Stimulated activated CD4-positive, alpha-beta T cell treated with anti-CD3 and anti-CD28 coated beads, Interleukin-12 subunit alpha, Interleukin-12 subunit beta, amount 100 ng/mL, for 4 hours (primary cell): ENCODE data around the gene LSM3.
A peak's percentile ranks its signal among the peaks of the same experiment; 100 is the strongest.

ENCODE experiments used
- DNase-seq: peaks from one replicate; pipeline ENCODE4 v3.0.0-alpha.2; 2020

The LSM3 gene

GRCh38 chr3:14143271-14144225 is 35.1 kb upstream of the LSM3 start:
- DNase-seq = no peak

- DNase-seq = peak; percentile 22
Measured at GRCh38 chr3:14144423-14145075, 34.1 kb upstream of the LSM3 start.

GRCh38 chr3:14145236-14145635 is 33.4 kb upstream of the LSM3 start:
- no peak for DNase-seq

- DNase-seq = no peak
Measured at GRCh38 chr3:14145670-14146380, 32.8 kb upstream of the LSM3 start.

GRCh38 chr3:14146381-14147065 is 32.1 kb upstream of the LSM3 start:
- DNase-seq = no peak

- no peak for DNase-seq
Measured at GRCh38 chr3:14147066-14147435, 31.6 kb upstream of the LSM3 start.

- DNase-seq = no peak
Measured at GRCh38 chr3:14147617-14148016, 31.0 kb upstream of the LSM3 start.

GRCh38 chr3:14148041-14148985 is 30.3 kb upstream of the LSM3 start:
- no peak for DNase-seq

GRCh38 chr3:14150078-14150477 is 28.5 kb upstream of the LSM3 start:
- no peak for DNase-seq

GRCh38 chr3:14150491-14151230 is 28.0 kb upstream of the LSM3 start:
- DNase-seq = no peak

- DNase-seq = no peak
Measured at GRCh38 chr3:14151471-14152083, 27.0 kb upstream of the LSM3 start.

GRCh38 chr3:14152233-14152962 is 26.2 kb upstream of the LSM3 start:
- DNase-seq = no peak

- no peak for DNase-seq
Measured at GRCh38 chr3:14152963-14153355, 25.7 kb upstream of the LSM3 start.

GRCh38 chr3:14153663-14154062 is 25.0 kb upstream of the LSM3 start:
- no peak for DNase-seq

GRCh38 chr3:14154276-14154675 is 24.3 kb upstream of the LSM3 start:
- DNase-seq = no peak

- DNase-seq = no peak
Measured at GRCh38 chr3:14154895-14155440, 23.6 kb upstream of the LSM3 start.

GRCh38 chr3:14156201-14156600 is 22.4 kb upstream of the LSM3 start:
- no peak for DNase-seq

- DNase-seq = no peak
Measured at GRCh38 chr3:14156843-14157561, 21.6 kb upstream of the LSM3 start.

GRCh38 chr3:14157951-14158350 is 20.7 kb upstream of the LSM3 start:
- DNase-seq = no peak
